MM.1S (cell line): ENCODE data around the gene TMPRSS9.

Source experiments
- DNase-seq: peaks from one replicate; pipeline ENCODE4 v3.0.0-alpha.2; 2015
- H2AFZ ChIP-seq: fragments of 300-600 bp; sonication (generic); 2 replicates; pipeline ENCODE4 v1.6.0; 2016; ENCODE audit warnings: antibody characterized with exemption, low read length
- H3F3A ChIP-seq: fragments of 300-600 bp; sonication (generic); 2 replicates; pipeline ENCODE4 v1.6.1; 2016; ENCODE audit warnings: mild to moderate bottlenecking, antibody characterized with exemption, low read length, moderate library complexity, mixed read lengths; ENCODE audit not compliant: insufficient read depth
- H3K27ac ChIP-seq: fragments of 300-600 bp; sonication (generic); 2 replicates; pipeline ENCODE4 v1.5.1; 2016; ENCODE audit warnings: mild to moderate bottlenecking, low read length
- H3K27me3 ChIP-seq: fragments of 300-600 bp; sonication (generic); replicated peaks from 2 replicates; pipeline ENCODE4 v1.6.0; 2016; ENCODE audit warnings: low read length; ENCODE audit not compliant: insufficient read depth
- H3K36me3 ChIP-seq: fragments of 300-600 bp; sonication (generic); replicated peaks from 2 replicates; pipeline ENCODE4 v1.6.1; 2016; ENCODE audit warnings: mild to moderate bottlenecking, low read length, mixed read lengths; ENCODE audit not compliant: insufficient read depth
- H3K4me1 ChIP-seq: fragments of 300-600 bp; sonication (generic); 2 replicates; pipeline ENCODE4 v1.6.1; 2016; ENCODE audit warnings: low read length, mixed read lengths
- H3K4me2 ChIP-seq: fragments of 300-600 bp; sonication (generic); 2 replicates; pipeline ENCODE4 v1.6.0; 2016; ENCODE audit warnings: low read depth, low read length
- H3K4me3 ChIP-seq: fragments of 300-600 bp; sonication (generic); 2 replicates; pipeline ENCODE4 v1.5.1; 2016; ENCODE audit warnings: low read length, mixed read lengths
- H3K79me2 ChIP-seq: fragments of 300-600 bp; sonication (generic); 2 replicates; pipeline ENCODE4 v1.6.1; 2016; ENCODE audit warnings: mixed run types, low read length, mixed read lengths
- H3K9ac ChIP-seq: fragments of 300-600 bp; sonication (generic); 2 replicates; pipeline ENCODE4 v1.6.1; 2016; ENCODE audit warnings: low read length, mixed read lengths
- H3K9me2 ChIP-seq: fragments of 300-600 bp; sonication (generic); replicated peaks from 2 replicates; pipeline ENCODE4 v1.6.1; 2016; ENCODE audit warnings: mild to moderate bottlenecking, low read length, mixed read lengths; ENCODE audit not compliant: insufficient read depth
- H3K9me3 ChIP-seq: fragments of 300-600 bp; sonication (generic); replicated peaks from 2 replicates; pipeline ENCODE4 v1.6.1; 2016; ENCODE audit warnings: mild to moderate bottlenecking, low read length, mixed read lengths; ENCODE audit not compliant: insufficient read depth
- H4K20me1 ChIP-seq: fragments of 300-600 bp; sonication (generic); 2 replicates; pipeline ENCODE4 v1.6.1; 2016; ENCODE audit warnings: mild to moderate bottlenecking, low read length, moderate library complexity, mixed read lengths; ENCODE audit not compliant: insufficient read depth
- CTCF ChIP-seq: fragments of 300-600 bp; sonication (generic); IDR thresholded peaks from 2 replicates; pipeline ENCODE4 v1.5.1; 2016; ENCODE audit warnings: antibody characterized with exemption, low read length, mixed read lengths
- EZH2 ChIP-seq: fragments of 300-600 bp; sonication (generic); optimal IDR thresholded peaks from 2 replicates; pipeline ENCODE3; 2017; ENCODE audit warnings: low read depth, mild to moderate bottlenecking, antibody characterized with exemption, low read length, mixed read lengths
- EZH2phosphoT487 ChIP-seq: fragments of 300-600 bp; sonication (generic); IDR thresholded peaks from 2 replicates; pipeline ENCODE4 v1.6.1; 2018; ENCODE audit warnings: antibody characterized with exemption, low read length

TMPRSS9 gene

GRCh38 chr19:2419754-2420153 is 59.7 kb downstream of the TMPRSS9 start:
- H3K9ac ChIP-seq, result no peak overlapping the region
- no peaks in the 10 kb centered on the region for H3K9me2 ChIP-seq
- H3K27ac ChIP-seq, result no peak overlapping the region
- DNase-seq, result no peak
- H3K36me3 ChIP-seq, result no peaks in the 10 kb centered on the region
- 0 out of 2 replicates have a peak, but pooled peaks cover 5% of the 10 kb centered on the region for H3F3A ChIP-seq
- no peak overlapping the region for H2AFZ ChIP-seq
- H3K4me3 ChIP-seq, result no peak overlapping the region
- peaks cover 33% of the 10 kb centered on the region for H3K79me2 ChIP-seq
- no peaks in the 10 kb centered on the region for H3K9me3 ChIP-seq
- no peaks in the 10 kb centered on the region for H3K4me1 ChIP-seq
- TF ChIP-seq EZH2 (no peak), EZH2phosphoT487 (no peak), CTCF (no peak)
- no peak overlapping the region for H3K4me2 ChIP-seq
- no peaks in the 10 kb centered on the region for H3K27me3 ChIP-seq
- peaks cover 2% of the 10 kb centered on the region; the same call in 1 of the 2 replicates for H4K20me1 ChIP-seq

GRCh38 chr19:2420490-2420889 is 60.4 kb downstream of the TMPRSS9 start:
- no peak for DNase-seq
- Histone ChIP-seq H3K36me3 (0 out of 2 replicates have a peak, but pooled peaks cover under 1% of the 10 kb centered on the region), H3K9me3 (no peaks in the 10 kb centered on the region), H3K4me1 (no peaks in the 10 kb centered on the region), H3K27ac (no peak overlapping the region), H3K27me3 (no peaks in the 10 kb centered on the region), H3K79me2 (peaks cover 38% of the 10 kb centered on the region), H2AFZ (no peak overlapping the region), H3K4me2 (no peak overlapping the region), H4K20me1 (peaks cover 2% of the 10 kb centered on the region; the same call in 1 of the 2 replicates), H3F3A (0 out of 2 replicates have a peak, but pooled peaks cover 5% of the 10 kb centered on the region), H3K9me2 (no peaks in the 10 kb centered on the region), H3K9ac (no peak overlapping the region), H3K4me3 (no peak overlapping the region)
- TF ChIP-seq EZH2 (no peak), EZH2phosphoT487 (no peak), CTCF (no peak)

- Histone ChIP-seq H3K36me3 (peaks cover 10% of the 10 kb centered on the region; the same call in 1 of the 2 replicates), H3K79me2 (peaks cover 51% of the 10 kb centered on the region), H3K9ac (no peak overlapping the region), H4K20me1 (peaks cover 2% of the 10 kb centered on the region; the same call in 1 of the 2 replicates), H3K9me2 (no peaks in the 10 kb centered on the region), H2AFZ (no peak overlapping the region), H3K4me3 (no peak overlapping the region), H3F3A (0 out of 2 replicates have a peak, but pooled peaks cover 5% of the 10 kb centered on the region), H3K27ac (no peak overlapping the region), H3K4me1 (peaks cover 8% of the 10 kb centered on the region; the same call in 1 of the 2 replicates), H3K9me3 (no peaks in the 10 kb centered on the region), H3K27me3 (no peaks in the 10 kb centered on the region), H3K4me2 (no peak overlapping the region)
- DNase-seq, result no peak
- TF ChIP-seq CTCF, result no peak
- TF ChIP-seq EZH2, result no peak
- no peak for TF ChIP-seq EZH2phosphoT487
These were observed 61.7 kb downstream of the TMPRSS9 start for GRCh38 chr19:2421581-2422306.
